B cell (primary cell): ENCODE data around the gene FFAR3. TPM values are rescaled to one million over a fixed set of nuclear protein-coding genes. Genes with fewer than 3 reads are reported as not detected.

Experiments used
- ATAC-seq: fragments of 200-7000 bp; cut with Tn5 transposase; one replicate; pipeline ENCODE4 v1.10.0; 2021; ENCODE audit warnings: low read depth, mild to moderate bottlenecking, moderate number of reproducible peaks, moderate library complexity
- CTCF ChIA-PET: fragments of 350-600 bp; sonication (Branson Sonifier 250); formaldehyde crosslinking; loops from one replicate; lab custom pipeline; 2021; ENCODE audit warnings: antibody characterized with exemption, inconsistent platforms; lab: Charles Lee
- POLR2A ChIA-PET: fragments of 350-600 bp; sonication (Branson Sonifier 250); formaldehyde crosslinking; loops from one replicate; lab custom pipeline; 2021; ENCODE audit warnings: antibody characterized with exemption; lab: Charles Lee
- DNase-seq: peaks from one replicate; pipeline ENCODE4 v3.0.0; 2013
- H2AFZ ChIP-seq: 2 replicates; pipeline ENCODE4 v1.6.1; 2012; ENCODE audit warnings: mild to moderate bottlenecking, low read depth, low read length; ENCODE audit not compliant: insufficient read depth, poor library complexity, severe bottlenecking
- H3K27ac ChIP-seq, 2 donors: 1 replicate in 1 of 2; 2 replicates in 1 of 2; pipeline ENCODE4 v1.5.1; 2012 to 2013; ENCODE audit warnings: low read length in 2 of 2, mild to moderate bottlenecking in 2 of 2, moderate library complexity in 1 of 2
- H3K27me3 ChIP-seq, 4 experiments: fragments of 200-600 bp in 1 of 4; sonication (generic) in 1 of 4; replicated peaks in 1 of 4; 1 replicate in 2 of 4; 2 replicates in 2 of 4; pipeline versions ENCODE4 v1.6.1 to v1.7.0; 2013 to 2016; ENCODE audit warnings: low read length in 3 of 4, mild to moderate bottlenecking in 2 of 4, mixed read lengths in 1 of 4, moderate library complexity in 1 of 4; ENCODE audit not compliant: insufficient read depth in 4 of 4, control insufficient read depth in 3 of 4; ENCODE audit errors: control extremely low read depth in 1 of 4
- H3K36me3 ChIP-seq, 2 experiments: replicated peaks in 1 of 2; 1 replicate in 1 of 2; 2 replicates in 1 of 2; pipeline versions ENCODE4 v1.6.1 to v1.7.1; 2013; ENCODE audit warnings: low read length in 1 of 2; ENCODE audit not compliant: insufficient read depth in 2 of 2, control insufficient read depth in 1 of 2; ENCODE audit errors: control extremely low read depth in 1 of 2, extremely low read depth in 1 of 2
- H3K4me1 ChIP-seq, 2 donors: fragments of 200-600 bp in 1 of 2; sonication (generic) in 1 of 2; 1 replicate in 1 of 2; 2 replicates in 1 of 2; pipeline versions ENCODE4 v1.5.1 to v1.6.1; 2013 to 2017; ENCODE audit warnings: low read length in 2 of 2; ENCODE audit not compliant: control insufficient read depth in 2 of 2, insufficient read depth in 2 of 2
- H3K4me2 ChIP-seq: replicated peaks from 2 replicates; pipeline ENCODE3; 2012; ENCODE audit warnings: mild to moderate bottlenecking, low read depth, low read length; ENCODE audit not compliant: poor library complexity, severe bottlenecking
- H3K4me3 ChIP-seq, 5 experiments: fragments of 200-600 bp in 1 of 5; sonication (generic) in 1 of 5; 1 replicate in 3 of 5; 2 replicates in 2 of 5; pipeline versions ENCODE4 v1.5.1 to v1.7.0; 2011 to 2016; ENCODE audit warnings: low read length in 4 of 5, mild to moderate bottlenecking in 4 of 5, low read depth in 2 of 5, control low read depth in 1 of 5, moderate library complexity in 1 of 5; ENCODE audit not compliant: insufficient read depth in 1 of 5; ENCODE audit errors: control extremely low read depth in 1 of 5, extremely low read depth in 1 of 5
- H3K79me2 ChIP-seq: fragments of 200-600 bp; sonication (generic); one replicate; pipeline ENCODE4 v1.6.0; 2016; ENCODE audit warnings: low read length; ENCODE audit not compliant: control insufficient read depth, insufficient read depth
- H3K9ac ChIP-seq: fragments of 200-600 bp; sonication (generic); 2 replicates; pipeline ENCODE4 v1.6.1; 2017; ENCODE audit warnings: mild to moderate bottlenecking, low read length, moderate library complexity
- H3K9me3 ChIP-seq, 3 donors: one replicate each; pipeline versions ENCODE4 v1.6.1 to v1.7.1; 2013; ENCODE audit warnings: low read length in 2 of 3; ENCODE audit not compliant: control insufficient read depth in 2 of 3, insufficient read depth in 1 of 3; ENCODE audit errors: control extremely low read depth in 1 of 3
- H4K20me1 ChIP-seq: 2 replicates; pipeline ENCODE4 v1.6.0; 2012; ENCODE audit warnings: mild to moderate bottlenecking, low read length; ENCODE audit not compliant: insufficient read depth, control insufficient read depth, poor library complexity, severe bottlenecking
- H3K27ac Mint-ChIP-seq: one replicate; pipeline ENCODE4 v1.8.0; 2021; ENCODE audit warnings: mixed read lengths
- H3K27me3 Mint-ChIP-seq: one replicate; pipeline ENCODE4 v1.8.0; 2021; ENCODE audit warnings: mixed read lengths
- H3K4me1 Mint-ChIP-seq: one replicate; pipeline ENCODE4 v1.8.0; 2021; ENCODE audit warnings: mixed read lengths
- H3K4me3 Mint-ChIP-seq: one replicate; pipeline ENCODE4 v1.8.0; 2021; ENCODE audit warnings: mixed read lengths
- H3K9me3 Mint-ChIP-seq: one replicate; pipeline ENCODE4 v1.8.0; 2022; ENCODE audit warnings: mixed read lengths; ENCODE audit not compliant: insufficient read depth
- EZH2 ChIP-seq: IDR thresholded peaks from 2 replicates; pipeline ENCODE4 v1.6.1; 2012; ENCODE audit warnings: borderline replicate concordance, low read depth, mild to moderate bottlenecking, moderate library complexity, low read length; ENCODE audit not compliant: insufficient read depth, poor library complexity, severe bottlenecking
- WGBS: methylation state at CpG from one replicate; pipeline ENCODE4 v1.1.5; 2013; ENCODE audit warnings: missing lambda C conversion rate; ENCODE audit not compliant: insufficient coverage; 5-methylcytosine and 5-hydroxymethylcytosine counted together
- intact Hi-C: fragments of 100-400 bp; cut with micrococcal nuclease; formaldehyde crosslinking; loops from one replicate; pipeline ENCODE4 v1.10.0; 2022
- polyA plus RNA-seq: library from polyadenylated mRNA; depleted of rRNA; stranded (reverse); fragments of >200 nt; gene quantifications from 2 replicates; pipeline ENCODE4 v1.2.3, GENCODE V29; 2012
- total RNA-seq, 2 donors: library from RNA; stranded (reverse); fragments of 120-200 nt in 1 of 2; gene quantifications; 1 replicate in 1 of 2; 2 replicates in 1 of 2; pipeline versions ENCODE4 v1.2.3 to v1.2.4, GENCODE V29; 2013 to 2022
- TF ChIP-seq, protein P1 (sequence below): fragments of 200-600 bp; IDR thresholded peaks from one replicate; pipeline ENCODE4 v1.8.0; 2022; ENCODE audit warnings: antibody characterized with exemption, mild to moderate bottlenecking

The FFAR3 gene
- total and polyA plus RNA-seq, 2 donors (not counting 1 experiment from before 2014, with no cell fraction given) = 0.63 TPM; not detected in 1

DNA sequence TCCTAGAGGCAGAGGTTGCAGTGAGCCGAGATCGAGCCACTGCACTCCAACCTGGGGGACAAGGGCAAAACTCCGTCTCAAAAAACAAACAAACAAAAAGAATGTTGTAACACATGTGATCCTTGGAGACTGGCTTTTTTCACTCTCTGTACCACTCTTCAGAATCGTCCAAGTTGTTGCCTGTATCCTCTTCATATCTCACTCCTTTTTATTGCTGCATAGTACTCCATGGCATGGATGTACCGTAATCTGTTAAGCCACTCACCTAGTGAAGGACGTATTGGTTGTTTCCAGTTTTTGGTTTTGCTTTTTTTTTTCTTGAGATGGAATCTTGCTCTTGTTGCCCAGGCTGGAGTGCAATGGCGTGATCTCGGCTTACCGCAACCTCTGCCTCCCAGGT lies 36.2 kb upstream of the FFAR3 start:
- Histone ChIP-seq H3K36me3 (no peaks in the 10 kb centered on the region), H3K9me3 (peaks cover 0 to 3% (median 0%) of the 10 kb centered on the region in 3 donors), H3K4me1 (peaks cover 90 to 91% of the 10 kb centered on the region in 2 donors), H4K20me1 (no peaks in the 10 kb centered on the region), H3K27me3 (no peaks in the 10 kb centered on the region), H3K4me3 (no peak overlapping the region), H3K27ac (peak overlapping the region; percentile 94 to 97), H3K79me2 (peaks cover 36% of the 10 kb centered on the region), H3K9ac (no peak overlapping the region), H3K4me2 (no peak overlapping the region), H2AFZ (no peak overlapping the region)
- ChIA-PET CTCF (interaction anchor here (2.4 to 5.0 kb wide), 2 partner anchors 10 to 173 kb away, joined by 7 to 26 read pairs; no protein-coding TSS in a partner anchor), POLR2A (interaction anchor here (2.6 kb wide), 1 partner anchor 27 kb away, joined by 8 read pairs; no protein-coding TSS in a partner anchor)
- H3K27ac Mint-ChIP-seq = peak overlapping the region; percentile 84
- intact Hi-C loops = loop anchor here (5.0 to 10.0 kb wide), 3 partner anchors 40 to 177 kb away; partner anchors contain the start of genes FXYD7 and HAMP
- peak overlapping the region; percentile 18 for H3K4me3 Mint-ChIP-seq
- no peak for ATAC-seq
- H3K9me3 Mint-ChIP-seq = no peaks in the 10 kb centered on the region
- no peak for DNase-seq
- 100% methylated on average over 4 of the region's 9 CpGs for WGBS
- TF ChIP-seq, protein P1, sequence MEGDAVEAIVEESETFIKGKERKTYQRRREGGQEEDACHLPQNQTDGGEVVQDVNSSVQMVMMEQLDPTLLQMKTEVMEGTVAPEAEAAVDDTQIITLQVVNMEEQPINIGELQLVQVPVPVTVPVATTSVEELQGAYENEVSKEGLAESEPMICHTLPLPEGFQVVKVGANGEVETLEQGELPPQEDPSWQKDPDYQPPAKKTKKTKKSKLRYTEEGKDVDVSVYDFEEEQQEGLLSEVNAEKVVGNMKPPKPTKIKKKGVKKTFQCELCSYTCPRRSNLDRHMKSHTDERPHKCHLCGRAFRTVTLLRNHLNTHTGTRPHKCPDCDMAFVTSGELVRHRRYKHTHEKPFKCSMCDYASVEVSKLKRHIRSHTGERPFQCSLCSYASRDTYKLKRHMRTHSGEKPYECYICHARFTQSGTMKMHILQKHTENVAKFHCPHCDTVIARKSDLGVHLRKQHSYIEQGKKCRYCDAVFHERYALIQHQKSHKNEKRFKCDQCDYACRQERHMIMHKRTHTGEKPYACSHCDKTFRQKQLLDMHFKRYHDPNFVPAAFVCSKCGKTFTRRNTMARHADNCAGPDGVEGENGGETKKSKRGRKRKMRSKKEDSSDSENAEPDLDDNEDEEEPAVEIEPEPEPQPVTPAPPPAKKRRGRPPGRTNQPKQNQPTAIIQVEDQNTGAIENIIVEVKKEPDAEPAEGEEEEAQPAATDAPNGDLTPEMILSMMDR = no peak
- no peak for TF ChIP-seq EZH2
- H3K4me1 Mint-ChIP-seq = peaks cover 80% of the 10 kb centered on the region
- H3K27me3 Mint-ChIP-seq = no peaks in the 10 kb centered on the region

DNA sequence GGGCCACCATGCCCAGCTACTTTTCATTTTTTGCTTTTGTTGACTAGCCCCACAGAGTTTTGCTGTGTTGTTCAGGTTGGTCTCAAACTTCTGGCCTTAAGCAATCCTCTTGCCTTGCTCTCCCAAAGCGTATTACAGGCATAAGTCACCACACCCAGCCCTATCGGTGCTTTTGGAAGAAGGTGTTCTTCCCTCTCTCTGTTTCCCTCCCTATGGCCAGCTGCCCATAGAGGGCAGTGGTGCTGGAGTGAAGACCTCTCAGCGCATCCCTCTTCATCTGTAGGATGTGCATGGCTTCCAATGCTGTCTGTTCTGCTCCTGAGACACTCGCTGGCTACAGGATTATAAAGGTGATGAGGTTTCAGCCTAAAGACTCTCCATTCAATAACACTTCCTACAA lies 30.6 kb upstream of the FFAR3 start:
- no CpG with 5 or more reads among the region's 4 CpGs for WGBS
- no peaks in the 10 kb centered on the region for H3K9me3 Mint-ChIP-seq
- H3K4me3 Mint-ChIP-seq = peak overlapping the region; percentile 40
- H3K4me1 Mint-ChIP-seq = peaks cover 69% of the 10 kb centered on the region
- H3K4me1 ChIP-seq = peaks cover 60 to 77% of the 10 kb centered on the region in 2 donors
- peaks cover 0 to 23% of the 10 kb centered on the region in 2 experiments for H3K36me3 ChIP-seq
- TF ChIP-seq, protein P1 = no peak
- no peak for TF ChIP-seq EZH2
- peak overlapping the region in 1 of 2 donors; percentile 79 for H3K27ac ChIP-seq
- ATAC-seq = no peak
- DNase-seq = no peak
- intact Hi-C loops = loop anchor here (10.0 kb wide), 1 partner anchor 183 kb away; the partner anchor contains the start of gene FXYD7
- no peak overlapping the region for H3K9ac ChIP-seq
- H3K9me3 ChIP-seq = no peaks in the 10 kb centered on the region
- peaks cover 75% of the 10 kb centered on the region for H3K79me2 ChIP-seq
- ChIA-PET CTCF (interaction anchor here (0.6 to 1.6 kb wide), 7 partner anchors 8 to 185 kb away, joined by 3 to 6 read pairs (median 4); no protein-coding TSS in a partner anchor), POLR2A (interaction anchor here (0.7 to 7.6 kb wide), 5 partner anchors 10 to 184 kb away, joined by 3 to 106 read pairs (median 4); partner anchors contain the start of gene FFAR1)
- no peaks in the 10 kb centered on the region for H3K27me3 Mint-ChIP-seq
- H4K20me1 ChIP-seq = peaks cover 28% of the 10 kb centered on the region
- peak overlapping the region; percentile 76 for H3K27ac Mint-ChIP-seq
- H3K4me2 ChIP-seq = peak overlapping the region; percentile 87
- no peak overlapping the region for H2AFZ ChIP-seq
- no peak overlapping the region for H3K4me3 ChIP-seq
- H3K27me3 ChIP-seq = no peaks in the 10 kb centered on the region
